GM18502 (cell line): ENCODE results near the gene PTPRT.
"Not testable (repeated sequence)": the region's sequence is repeated elsewhere in the genome, so short reads cannot be mapped to it uniquely, and the experiment has no call there.

Experiments
- ATAC-seq: cut with Tn5 transposase; IDR thresholded peaks from one replicate; pipeline ENCODE4 v1.9.1; 2021; ENCODE audit warnings: mild to moderate bottlenecking; ENCODE audit not compliant: unreplicated experiment, poor library complexity

Gene PTPRT

GRCh38 chr20:43188234-43188653 is 1.5 kb downstream of the PTPRT start:
- no peak for ATAC-seq

GRCh38 chr20:43187476-43188233 is 2.1 kb downstream of the PTPRT start:
- ATAC-seq: no peak

GRCh38 chr20:43186312-43186711 is 3.4 kb downstream of the PTPRT start:
- no peak for ATAC-seq

- no peak for ATAC-seq
These were observed 3.8 kb downstream of the PTPRT start for GRCh38 chr20:43185901-43186300.

GRCh38 chr20:43183536-43184070 is 6.1 kb downstream of the PTPRT start:
- ATAC-seq: no peak

GRCh38 chr20:43178080-43178479 is 11.6 kb downstream of the PTPRT start:
- ATAC-seq: no peak

GRCh38 chr20:43176726-43177125 is 13.0 kb downstream of the PTPRT start:
- no peak for ATAC-seq

- ATAC-seq: no peak
These were observed 17.8 kb downstream of the PTPRT start for GRCh38 chr20:43171930-43172329.

GRCh38 chr20:43170771-43171170 is 18.9 kb downstream of the PTPRT start:
- no peak for ATAC-seq

GRCh38 chr20:43167615-43168014 is 22.1 kb downstream of the PTPRT start:
- ATAC-seq: no peak

- no peak for ATAC-seq
These were observed 22.7 kb downstream of the PTPRT start for GRCh38 chr20:43167021-43167420.

- ATAC-seq: no peak
These were observed 24.1 kb downstream of the PTPRT start for GRCh38 chr20:43165611-43166010.

GRCh38 chr20:43164736-43165135 is 25.0 kb downstream of the PTPRT start:
- ATAC-seq: not testable (repeated sequence)

GRCh38 chr20:43161716-43162115 is 28.0 kb downstream of the PTPRT start:
- ATAC-seq: no peak

GRCh38 chr20:43160941-43161340 is 28.8 kb downstream of the PTPRT start:
- no peak for ATAC-seq

- ATAC-seq: no peak
These were observed 29.7 kb downstream of the PTPRT start for GRCh38 chr20:43159994-43160393.

GRCh38 chr20:43155366-43156100 is 34.2 kb downstream of the PTPRT start:
- ATAC-seq: no peak

GRCh38 chr20:43151901-43152300 is 37.8 kb downstream of the PTPRT start:
- ATAC-seq: no peak

- ATAC-seq: no peak
These were observed 38.5 kb downstream of the PTPRT start for GRCh38 chr20:43151256-43151655.

GRCh38 chr20:43140726-43141125 is 49.0 kb downstream of the PTPRT start:
- ATAC-seq: no peak

GRCh38 chr20:43138061-43138770 is 51.5 kb downstream of the PTPRT start:
- no peak for ATAC-seq
